ENCODE measurements around the gene TFIP11. TPM values are rescaled to one million over a fixed set of nuclear protein-coding genes. Genes with fewer than 3 reads are reported as not detected.

Gene TFIP11
- total and polyA plus RNA-seq, 5 donors = 15.2 to 28.7 (median 24.1) TPM

DNA sequence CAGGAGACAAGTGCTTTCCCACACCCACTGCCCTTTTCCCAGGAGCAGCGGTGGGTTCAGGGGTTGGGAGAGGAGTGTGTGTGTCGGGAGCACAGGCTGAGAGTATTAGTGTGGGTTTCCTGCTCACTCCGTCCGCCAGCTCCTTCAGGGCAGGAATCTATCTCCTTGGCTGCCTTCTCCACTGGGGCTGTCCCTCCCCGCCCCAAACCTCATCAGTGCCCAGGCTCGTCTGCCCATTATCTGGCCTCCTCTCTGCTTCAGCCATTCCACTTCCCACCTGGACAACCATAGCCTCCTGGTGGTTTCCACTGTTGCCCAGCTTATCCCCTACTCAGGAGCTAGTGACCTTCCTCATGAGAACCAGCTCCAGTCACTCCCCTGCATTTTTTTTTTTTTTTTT is 63.3 kb downstream of the TFIP11 start:
- DNase-seq = no peak
- no peaks in the 10 kb centered on the region for H3K9me3 ChIP-seq (ENCODE audit: control insufficient read depth, low read length)
- ATAC-seq = peak in 1 of 2 donors; percentile 13
- intact Hi-C loops (cut with DNase I) = no loop called here
- no peak overlapping the region for H3K4me3 ChIP-seq (ENCODE audit: low read length)
- no peak overlapping the region for H3K27ac ChIP-seq (ENCODE audit: low read length)
- WGBS = 42% methylated on average over 6 of the region's 6 CpGs
- H3K4me1 ChIP-seq (ENCODE audit: control insufficient read depth, insufficient read depth, low read length) = peaks cover 1% of the 10 kb centered on the region
- no peaks in the 10 kb centered on the region for H3K27me3 ChIP-seq (ENCODE audit: control insufficient read depth, insufficient read depth)

DNA sequence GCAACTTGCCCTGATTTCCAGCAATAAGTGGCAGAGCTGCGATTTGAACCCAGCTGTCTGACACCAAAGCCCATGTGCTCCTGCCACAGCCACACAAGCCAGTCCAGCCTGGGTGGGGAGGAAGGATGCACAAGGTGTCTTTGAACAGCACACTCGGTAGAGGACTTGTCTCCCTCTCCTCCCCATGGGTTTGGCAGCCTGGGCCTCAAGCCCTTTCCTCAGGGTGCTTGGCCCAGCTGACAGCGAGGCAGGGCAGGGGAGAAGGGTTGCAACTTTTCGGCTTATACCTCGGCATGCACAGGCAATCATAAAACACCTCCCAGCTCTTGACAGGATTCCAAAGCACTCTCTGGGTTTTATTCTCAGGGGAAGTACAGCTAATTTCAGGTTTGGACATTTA is 63.9 kb downstream of the TFIP11 start:
- no peak overlapping the region for H3K27ac ChIP-seq (ENCODE audit: low read length)
- no peak overlapping the region for H3K4me3 ChIP-seq (ENCODE audit: low read length)
- intact Hi-C loops (cut with DNase I) = no loop called here
- no peaks in the 10 kb centered on the region for H3K27me3 ChIP-seq (ENCODE audit: control insufficient read depth, insufficient read depth)
- ATAC-seq = no peak
- WGBS = 41% methylated on average over 5 of the region's 5 CpGs
- peaks cover 1% of the 10 kb centered on the region for H3K4me1 ChIP-seq (ENCODE audit: control insufficient read depth, insufficient read depth, low read length)
- H3K9me3 ChIP-seq (ENCODE audit: control insufficient read depth, low read length) = no peaks in the 10 kb centered on the region
- DNase-seq = no peak

DNA sequence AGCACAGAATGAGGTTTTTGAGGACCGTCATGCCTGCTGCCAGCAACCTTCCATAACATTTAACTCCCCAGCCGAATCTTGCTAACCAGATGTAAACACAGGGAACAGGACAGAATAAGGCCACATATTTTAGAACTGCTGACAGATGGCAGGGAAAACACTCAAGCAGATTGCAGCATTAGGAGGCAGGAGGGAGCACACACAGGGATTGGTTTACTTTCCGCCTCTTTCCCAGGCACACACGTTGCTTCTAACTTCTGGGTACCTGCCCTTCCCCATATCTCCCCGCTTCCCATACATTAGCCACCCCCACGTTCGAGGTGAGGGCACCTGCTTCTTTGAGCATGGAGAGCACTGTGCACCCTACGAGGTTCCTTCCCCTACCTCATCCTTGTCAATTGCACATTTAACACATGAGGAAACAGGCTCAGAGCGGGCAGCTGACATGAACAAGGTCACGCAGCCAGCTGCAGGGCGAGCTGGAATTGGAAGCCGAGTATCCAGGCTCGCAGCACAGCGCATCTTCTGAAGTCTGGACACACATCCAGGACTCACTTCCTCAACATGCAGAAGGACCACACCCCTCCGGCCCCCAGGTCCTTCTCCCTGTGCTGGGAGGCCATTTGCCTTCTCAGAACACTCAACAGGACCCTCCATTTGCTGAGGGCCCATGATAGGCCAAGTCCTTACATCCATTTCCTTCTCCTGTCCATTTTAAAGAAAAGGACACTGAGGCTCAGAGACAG is 64.5 kb downstream of the TFIP11 start:
- DNase-seq = no peak
- H3K27ac ChIP-seq (ENCODE audit: low read length) = no peak overlapping the region
- no peaks in the 10 kb centered on the region for H3K9me3 ChIP-seq (ENCODE audit: control insufficient read depth, low read length)
- no peak for ATAC-seq
- no peak overlapping the region for H3K4me3 ChIP-seq (ENCODE audit: low read length)
- H3K4me1 ChIP-seq (ENCODE audit: control insufficient read depth, insufficient read depth, low read length) = peaks cover 1% of the 10 kb centered on the region
- no peaks in the 10 kb centered on the region for H3K27me3 ChIP-seq (ENCODE audit: control insufficient read depth, insufficient read depth)
- intact Hi-C loops (cut with DNase I) = no loop called here
- 75% methylated on average over 15 of the region's 15 CpGs for WGBS

DNA sequence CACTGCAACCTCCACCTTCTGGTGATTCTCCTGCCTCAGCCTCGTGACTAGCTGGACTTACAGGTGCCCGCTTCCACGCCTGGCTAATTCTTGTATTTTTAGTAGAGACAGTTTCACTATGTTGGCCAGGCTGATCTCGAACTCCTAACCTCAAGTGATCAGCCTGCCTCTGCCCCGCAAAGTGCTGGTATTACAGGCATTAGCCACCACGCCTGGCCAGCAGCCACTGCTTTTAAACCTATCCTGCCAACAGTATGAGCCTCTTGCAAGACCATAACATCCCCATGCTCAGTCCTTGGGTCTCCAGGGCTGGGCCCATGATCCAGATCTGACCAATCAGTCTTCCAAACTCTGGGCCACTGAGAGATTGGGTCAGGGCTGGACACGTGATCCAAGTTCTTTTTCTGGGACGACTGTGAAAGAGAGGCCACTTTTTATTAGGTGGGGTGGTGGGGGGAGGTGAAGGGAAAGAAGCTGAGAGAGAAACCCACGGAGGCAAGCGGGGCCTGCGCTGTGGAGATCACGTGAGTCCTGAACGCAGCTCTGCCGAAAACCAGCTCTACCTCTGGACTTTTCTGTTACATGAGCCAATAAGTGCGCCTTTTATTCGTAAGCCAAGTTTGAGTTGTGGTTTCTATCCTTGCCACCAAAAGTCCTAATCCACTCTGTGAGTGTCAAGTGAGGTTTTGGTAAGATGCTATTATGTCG is 65.3 kb downstream of the TFIP11 start:
- Histone ChIP-seq H3K9me3 (ENCODE audit: control insufficient read depth, low read length) (no peaks in the 10 kb centered on the region), H3K27ac (ENCODE audit: low read length) (no peak overlapping the region), H3K4me3 (ENCODE audit: low read length) (no peak overlapping the region), H3K27me3 (ENCODE audit: control insufficient read depth, insufficient read depth) (no peaks in the 10 kb centered on the region), H3K4me1 (ENCODE audit: control insufficient read depth, insufficient read depth, low read length) (peaks cover 1% of the 10 kb centered on the region)
- DNase-seq = no peak
- intact Hi-C loops (cut with DNase I) = no loop called here
- no peak for ATAC-seq
- 86% methylated on average over 17 of the region's 17 CpGs for WGBS

DNA sequence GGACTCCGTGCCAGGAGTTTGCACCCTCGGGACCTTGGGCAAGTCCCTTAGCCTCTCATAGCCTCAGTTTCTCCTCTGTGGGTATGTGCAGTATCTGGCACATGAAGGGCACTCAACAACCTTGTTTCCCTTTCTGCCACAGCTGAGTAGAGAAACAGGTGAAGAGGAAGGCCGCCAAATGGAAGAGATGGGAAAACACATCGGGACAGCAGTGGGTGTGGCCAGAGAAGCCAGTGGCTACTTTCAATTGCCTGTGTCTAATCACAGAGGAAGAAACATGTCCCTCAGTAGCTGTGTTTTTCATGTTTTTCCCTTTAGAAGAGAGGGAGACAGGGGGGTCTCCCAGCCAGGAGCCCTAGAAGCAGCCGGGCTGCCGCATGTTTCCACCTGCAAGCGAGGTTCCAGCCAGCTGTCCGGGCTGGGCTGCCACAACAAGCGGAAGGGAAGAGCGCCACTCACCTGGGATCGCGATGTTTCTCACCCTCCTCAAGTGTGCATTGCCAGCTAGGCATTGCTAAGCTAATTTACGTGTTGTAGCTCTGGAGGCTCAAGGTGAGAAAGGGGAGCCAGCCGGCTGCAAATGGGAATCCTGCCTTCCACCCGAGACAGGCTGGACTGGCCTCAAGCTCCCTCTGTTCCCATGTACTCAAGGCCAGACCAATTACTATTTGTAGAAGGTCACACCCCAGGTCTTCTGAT is 66.5 kb downstream of the TFIP11 start:
- WGBS = 80% methylated on average over 15 of the region's 15 CpGs
- intact Hi-C loops (cut with DNase I) = no loop called here
- Histone ChIP-seq H3K4me1 (ENCODE audit: control insufficient read depth, insufficient read depth, low read length) (peaks cover 1% of the 10 kb centered on the region), H3K4me3 (ENCODE audit: low read length) (no peak overlapping the region), H3K9me3 (ENCODE audit: control insufficient read depth, low read length) (no peaks in the 10 kb centered on the region), H3K27me3 (ENCODE audit: control insufficient read depth, insufficient read depth) (no peaks in the 10 kb centered on the region), H3K27ac (ENCODE audit: low read length) (no peak overlapping the region)
- ATAC-seq (no peak), DNase-seq (no peak)

DNA sequence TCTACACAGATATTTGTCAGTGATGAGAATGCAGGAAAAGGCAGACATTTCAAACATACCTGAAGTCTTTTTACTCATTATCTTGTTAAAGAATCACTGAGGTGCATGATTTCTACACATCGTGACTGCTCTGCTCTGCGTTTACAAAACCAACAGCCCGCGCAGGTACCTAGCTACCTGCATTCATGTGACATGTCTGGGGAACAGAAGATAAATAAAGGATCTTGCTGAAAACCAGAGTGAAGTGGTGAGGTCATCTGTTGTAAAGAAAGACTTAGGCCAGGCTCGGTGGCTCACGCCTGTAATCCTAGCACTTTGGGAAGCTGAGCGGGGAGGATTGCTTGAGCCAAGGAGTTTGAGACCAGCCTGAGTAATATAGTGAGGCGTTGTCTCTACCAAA is 67.5 kb downstream of the TFIP11 start:
- H3K4me3 ChIP-seq (ENCODE audit: low read length) = no peak overlapping the region
- DNase-seq (no peak), ATAC-seq (no peak)
- intact Hi-C loops (cut with DNase I) = no loop called here
- no peak overlapping the region for H3K27ac ChIP-seq (ENCODE audit: low read length)
- no peaks in the 10 kb centered on the region for H3K9me3 ChIP-seq (ENCODE audit: control insufficient read depth, low read length)
- H3K27me3 ChIP-seq (ENCODE audit: control insufficient read depth, insufficient read depth) = no peaks in the 10 kb centered on the region
- H3K4me1 ChIP-seq (ENCODE audit: control insufficient read depth, insufficient read depth, low read length) = peaks cover 1% of the 10 kb centered on the region
- 93% methylated on average over 8 of the region's 8 CpGs for WGBS

DNA sequence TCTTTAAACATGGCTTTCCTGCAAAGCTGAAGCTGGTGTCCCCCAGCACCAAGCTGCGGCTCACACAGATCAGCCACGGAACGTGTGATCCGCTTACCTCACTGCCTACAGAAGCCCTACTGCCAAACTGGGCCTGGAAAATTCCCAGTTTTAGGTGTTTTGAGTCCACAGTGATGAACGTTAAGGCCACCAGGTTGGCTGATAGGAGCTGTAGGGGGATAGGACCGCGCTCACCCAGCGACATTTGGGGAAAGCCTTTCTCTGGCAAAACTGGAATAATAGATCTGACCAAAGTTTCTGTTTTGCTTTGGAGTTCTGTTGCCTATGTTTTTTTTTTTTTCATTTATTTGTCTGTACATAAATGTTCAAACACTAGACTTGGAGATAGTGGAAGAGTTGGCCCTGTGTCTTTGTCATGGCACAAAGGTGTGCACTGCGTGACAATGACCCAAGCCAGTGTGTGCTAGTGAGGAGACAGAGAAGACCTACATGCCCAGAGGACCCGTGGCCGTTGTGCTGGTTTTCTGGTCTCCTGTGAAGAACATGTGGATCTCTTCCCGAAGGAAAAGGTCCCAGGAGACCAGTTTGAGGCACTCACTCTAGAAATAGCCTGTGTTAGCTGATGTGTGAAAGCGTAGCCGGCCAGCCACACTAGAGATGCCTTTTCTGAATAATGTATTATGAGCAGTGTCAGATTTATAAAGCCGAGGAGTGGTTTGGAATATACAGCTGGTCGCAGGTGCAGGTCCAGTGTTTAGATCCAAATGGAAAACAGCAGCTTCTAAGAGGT is 68.2 kb downstream of the TFIP11 start:
- H3K4me1 ChIP-seq (ENCODE audit: control insufficient read depth, insufficient read depth, low read length) = peaks cover 1% of the 10 kb centered on the region
- 76% methylated on average over 16 of the region's 16 CpGs for WGBS
- H3K4me3 ChIP-seq (ENCODE audit: low read length) = no peak overlapping the region
- DNase-seq (no peak), ATAC-seq (no peak)
- no peak overlapping the region for H3K27ac ChIP-seq (ENCODE audit: low read length)
- H3K9me3 ChIP-seq (ENCODE audit: control insufficient read depth, low read length) = no peaks in the 10 kb centered on the region
- intact Hi-C loops (cut with DNase I) = no loop called here
- H3K27me3 ChIP-seq (ENCODE audit: control insufficient read depth, insufficient read depth) = no peaks in the 10 kb centered on the region

DNA sequence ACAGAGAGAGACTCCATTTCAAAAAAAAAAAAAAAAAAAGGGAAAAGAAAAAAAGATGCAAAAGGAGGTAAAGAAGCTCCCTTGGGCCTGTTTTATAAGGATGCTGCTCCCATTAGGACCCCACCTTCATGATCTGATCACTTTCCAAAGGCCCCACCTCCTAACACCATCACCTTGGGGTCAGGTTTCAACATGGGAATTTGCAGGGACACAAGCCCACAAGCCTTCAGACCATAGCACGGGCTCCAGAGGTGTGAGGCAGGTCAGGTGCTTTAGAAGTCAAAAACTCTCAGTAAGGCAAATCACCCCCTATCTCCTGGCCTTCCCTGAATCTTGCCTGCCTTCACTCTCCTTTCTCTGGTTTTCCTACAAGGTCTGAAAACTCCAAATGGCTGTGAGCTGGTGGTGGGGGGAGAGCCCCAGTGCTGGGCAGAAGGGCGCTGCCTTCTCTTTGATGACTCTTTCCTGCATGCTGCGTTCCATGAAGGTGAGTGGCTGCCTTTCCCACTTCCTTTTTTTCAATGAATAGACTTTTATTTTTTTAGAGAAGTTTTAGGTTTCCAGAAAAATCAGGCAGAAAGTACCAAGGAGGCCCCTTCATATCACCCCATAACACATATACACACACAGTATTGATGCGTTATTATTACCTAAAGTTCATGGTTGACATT is 70.1 kb downstream of the TFIP11 start:
- peaks cover 1% of the 10 kb centered on the region for H3K4me1 ChIP-seq (ENCODE audit: control insufficient read depth, insufficient read depth, low read length)
- DNase-seq (no peak), ATAC-seq (no peak)
- no peak overlapping the region for H3K27ac ChIP-seq (ENCODE audit: low read length)
- no peaks in the 10 kb centered on the region for H3K27me3 ChIP-seq (ENCODE audit: control insufficient read depth, insufficient read depth)
- 81% methylated on average over 4 of the region's 4 CpGs for WGBS
- H3K4me3 ChIP-seq (ENCODE audit: low read length) = no peak overlapping the region
- no peaks in the 10 kb centered on the region for H3K9me3 ChIP-seq (ENCODE audit: control insufficient read depth, low read length)
- intact Hi-C loops (cut with DNase I) = no loop called here
